Stimulated activated naive CD8-positive, alpha-beta T cell treated with anti-CD3 and anti-CD28 coated beads, Interleukin-15, amount 100 ng/mL, for 72 hours (primary cell): Measurements from ENCODE around the gene RPP38.

ENCODE experiments used
- ATAC-seq: fragments of 150-1000 bp; cut with Tn5 transposase; 2 replicates; pipeline ENCODE4 v1.10.0; 2021; ENCODE audit warnings: mild to moderate bottlenecking, moderate library complexity
- DNase-seq, 2 donors: peaks; one replicate each; pipeline ENCODE4 v3.0.0; 2021 to 2022
- H3K27ac Mint-ChIP-seq, 2 donors: one replicate each; pipeline ENCODE4 v1.8.0; 2022; ENCODE audit warnings: mild to moderate bottlenecking in 2 of 2, mixed read lengths in 2 of 2, moderate library complexity in 2 of 2
- H3K27me3 Mint-ChIP-seq: one replicate; pipeline ENCODE4 v1.8.0; 2022; ENCODE audit warnings: mixed read lengths
- H3K4me1 Mint-ChIP-seq: one replicate; pipeline ENCODE4 v1.8.0; 2022; ENCODE audit warnings: mild to moderate bottlenecking, mixed read lengths
- H3K4me3 Mint-ChIP-seq, 2 donors: one replicate each; pipeline ENCODE4 v1.8.0; 2022; ENCODE audit warnings: mild to moderate bottlenecking in 2 of 2, mixed read lengths in 2 of 2, moderate library complexity in 1 of 2
- H3K9me3 Mint-ChIP-seq, 2 donors: one replicate each; pipeline ENCODE4 v1.8.0; 2022; ENCODE audit warnings: mixed read lengths in 2 of 2

The RPP38 gene, protein sequence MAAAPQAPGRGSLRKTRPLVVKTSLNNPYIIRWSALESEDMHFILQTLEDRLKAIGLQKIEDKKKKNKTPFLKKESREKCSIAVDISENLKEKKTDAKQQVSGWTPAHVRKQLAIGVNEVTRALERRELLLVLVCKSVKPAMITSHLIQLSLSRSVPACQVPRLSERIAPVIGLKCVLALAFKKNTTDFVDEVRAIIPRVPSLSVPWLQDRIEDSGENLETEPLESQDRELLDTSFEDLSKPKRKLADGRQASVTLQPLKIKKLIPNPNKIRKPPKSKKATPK

GRCh38 chr10:15097011-15097812 lies at the start of gene RPP38:
Gene RPP38 (plus strand): TSS chr10:15097355. CDS start chr10:15103315, 5,960 bp downstream.
- peak; percentile 96 for ATAC-seq

DNA sequence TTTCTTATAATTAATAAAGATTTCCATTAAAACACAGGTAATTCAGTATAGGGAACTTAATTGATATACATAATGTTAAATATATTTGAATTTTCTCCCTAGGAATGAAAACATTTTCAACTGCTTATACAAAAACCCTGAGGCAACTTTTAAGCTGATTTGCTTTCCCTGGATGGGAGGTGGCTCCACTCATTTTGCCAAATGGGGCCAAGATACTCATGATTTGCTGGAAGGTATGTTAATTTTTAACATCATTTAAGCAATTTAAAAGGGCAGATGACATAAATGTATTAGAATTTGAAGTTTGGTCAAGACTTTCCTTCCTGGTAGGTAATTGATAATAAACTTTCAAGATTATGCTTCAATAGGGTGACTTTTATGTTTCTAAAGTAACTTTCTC lies 47.6 kb upstream of the RPP38 start:
- H3K27ac Mint-ChIP-seq, result no peak overlapping the region
- DNase-seq (no peak), ATAC-seq (no peak)
- H3K4me1 Mint-ChIP-seq, result peaks cover 13% of the 10 kb centered on the region
- no peak overlapping the region for H3K4me3 Mint-ChIP-seq
- H3K9me3 Mint-ChIP-seq, result no peaks in the 10 kb centered on the region
- no peaks in the 10 kb centered on the region for H3K27me3 Mint-ChIP-seq

More at GRCh38 chr10:15097011-15097812, at the start of gene RPP38:
- Mint-ChIP-seq H3K27me3 (no peaks in the 10 kb centered on the region), H3K4me3 (peak within 1 kb of the TSS; percentile 94 to 96), H3K4me1 (peaks cover 39% of the 10 kb centered on the region), H3K27ac (peak within 1 kb of the TSS; percentile 98), H3K9me3 (no peaks in the 10 kb centered on the region)
- peak; percentile 95 to 97 for DNase-seq

- DNase-seq, result no peak
- Mint-ChIP-seq H3K4me3 (no peak overlapping the region), H3K27ac (no peak overlapping the region), H3K4me1 (no peaks in the 10 kb centered on the region), H3K9me3 (no peaks in the 10 kb centered on the region), H3K27me3 (no peaks in the 10 kb centered on the region)
- no peak for ATAC-seq
Measured at GRCh38 chr10:15052121-15052520, 45.0 kb upstream of the RPP38 start.

- no peaks in the 10 kb centered on the region for H3K27me3 Mint-ChIP-seq
- H3K4me3 Mint-ChIP-seq, result no peak overlapping the region
- H3K27ac Mint-ChIP-seq, result no peak overlapping the region
- H3K4me1 Mint-ChIP-seq, result no peaks in the 10 kb centered on the region
- ATAC-seq, result no peak
- no peak for DNase-seq
- H3K9me3 Mint-ChIP-seq, result no peaks in the 10 kb centered on the region
Measured at GRCh38 chr10:15053061-15053460, 44.1 kb upstream of the RPP38 start.

DNA sequence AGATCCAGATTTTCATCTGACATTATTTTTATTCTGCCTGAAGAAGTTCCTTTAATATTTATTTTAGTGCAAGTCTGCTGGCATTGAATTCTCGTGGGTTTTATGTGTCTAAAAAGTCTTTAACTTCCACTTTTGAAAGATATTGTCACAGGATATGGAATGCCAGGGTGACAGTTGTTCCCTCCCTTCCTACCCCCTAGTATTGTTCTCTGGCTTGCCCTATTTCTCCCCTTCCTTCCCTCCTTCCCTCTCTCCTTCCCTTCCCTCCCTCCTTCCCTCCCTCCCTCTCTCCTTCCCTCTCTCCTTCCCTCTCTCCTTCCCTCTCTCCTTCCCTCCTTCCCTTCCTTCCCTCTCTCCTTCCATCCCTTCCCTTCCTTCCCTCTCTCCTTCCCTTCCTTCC lies 38.5 kb upstream of the RPP38 start:
- H3K27ac Mint-ChIP-seq, result no peak overlapping the region
- no peaks in the 10 kb centered on the region for H3K4me1 Mint-ChIP-seq
- H3K4me3 Mint-ChIP-seq, result no peak overlapping the region
- ATAC-seq, result no peak
- no peaks in the 10 kb centered on the region for H3K27me3 Mint-ChIP-seq
- peaks cover 10 to 14% of the 10 kb centered on the region in 2 donors for H3K9me3 Mint-ChIP-seq
- DNase-seq, result no peak

DNA sequence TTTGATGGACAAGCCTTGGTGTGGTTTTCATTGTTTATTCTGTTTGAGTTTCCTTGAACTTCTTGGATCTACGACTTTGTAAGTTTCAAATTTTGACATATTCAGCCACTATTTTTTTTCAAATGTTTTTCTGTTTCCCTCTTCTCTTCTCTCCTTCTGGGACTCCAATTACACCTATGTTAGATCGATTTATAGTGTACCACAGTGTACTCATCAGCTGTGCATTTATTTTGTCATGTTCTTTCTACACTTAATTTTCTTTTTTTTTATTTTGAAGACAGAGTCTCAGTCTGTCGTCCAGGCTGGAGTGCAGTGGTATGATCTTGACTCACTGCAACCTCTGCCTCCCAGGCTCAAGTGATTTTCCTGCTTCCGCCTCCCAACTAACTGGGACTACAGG lies 37.2 kb upstream of the RPP38 start:
- peaks cover 7% of the 10 kb centered on the region for H3K27me3 Mint-ChIP-seq
- DNase-seq (no peak), ATAC-seq (no peak)
- no peak overlapping the region for H3K27ac Mint-ChIP-seq
- no peaks in the 10 kb centered on the region for H3K4me1 Mint-ChIP-seq
- H3K4me3 Mint-ChIP-seq, result no peak overlapping the region
- H3K9me3 Mint-ChIP-seq, result peaks cover 10 to 15% of the 10 kb centered on the region in 2 donors

DNA sequence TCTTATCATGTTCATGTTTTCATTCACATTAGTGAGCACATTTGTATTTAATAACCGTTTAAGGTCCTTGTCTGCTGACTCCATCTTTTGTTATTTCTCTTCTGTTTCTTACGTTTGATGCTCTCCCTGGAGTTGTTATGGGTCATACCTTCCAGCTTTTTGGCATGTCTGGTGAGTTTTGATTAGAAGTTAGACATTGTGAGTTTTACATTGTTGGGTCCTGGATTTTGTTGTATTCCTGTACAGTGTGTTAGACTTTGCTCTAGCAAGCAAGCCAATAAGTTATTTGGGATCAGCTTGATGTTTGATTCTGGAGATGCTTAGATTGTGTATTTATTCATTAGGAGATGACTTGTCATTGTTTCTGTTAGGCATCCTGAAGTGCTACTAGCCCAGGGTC lies 36.5 kb upstream of the RPP38 start:
- H3K27me3 Mint-ChIP-seq, result peaks cover 7% of the 10 kb centered on the region
- ATAC-seq (no peak), DNase-seq (no peak)
- H3K4me1 Mint-ChIP-seq, result no peaks in the 10 kb centered on the region
- H3K27ac Mint-ChIP-seq, result no peak overlapping the region
- H3K4me3 Mint-ChIP-seq, result no peak overlapping the region
- peaks cover 10 to 21% of the 10 kb centered on the region in 2 donors for H3K9me3 Mint-ChIP-seq

- H3K9me3 Mint-ChIP-seq, result peaks cover 0 to 7% of the 10 kb centered on the region in 2 donors
- no peak for ATAC-seq
- H3K4me1 Mint-ChIP-seq, result no peaks in the 10 kb centered on the region
- no peak for DNase-seq
- H3K4me3 Mint-ChIP-seq, result no peak overlapping the region
- H3K27me3 Mint-ChIP-seq, result peaks cover 7% of the 10 kb centered on the region
- H3K27ac Mint-ChIP-seq, result no peak overlapping the region
Measured at GRCh38 chr10:15067154-15067553, 30.0 kb upstream of the RPP38 start.

- DNase-seq, result no peak
- Mint-ChIP-seq H3K27me3 (peaks cover 7% of the 10 kb centered on the region), H3K4me1 (no peaks in the 10 kb centered on the region), H3K9me3 (peaks cover 0 to 7% of the 10 kb centered on the region in 2 donors), H3K27ac (no peak overlapping the region), H3K4me3 (no peak overlapping the region)
- ATAC-seq, result no peak
Measured at GRCh38 chr10:15068802-15069201, 28.4 kb upstream of the RPP38 start.

DNA sequence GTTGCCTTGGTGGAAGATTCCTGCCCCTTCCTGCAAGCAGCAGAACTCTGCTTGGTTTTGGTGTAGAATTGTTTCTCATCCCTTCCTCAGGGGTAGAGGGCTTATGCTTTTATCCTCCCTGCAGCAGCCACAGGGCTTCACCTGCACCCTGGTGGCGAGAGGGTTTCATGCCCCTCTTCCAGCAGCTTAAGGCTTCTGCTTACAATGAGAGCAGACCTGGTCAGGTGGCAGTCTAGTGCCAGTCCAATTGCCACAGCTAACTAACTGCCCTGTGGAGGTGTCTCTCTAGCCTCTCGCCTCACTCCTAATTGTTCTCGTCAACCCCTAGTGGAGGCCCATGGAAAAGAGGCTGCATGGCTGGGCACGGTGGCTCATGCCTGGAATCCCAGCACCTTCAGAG lies 27.9 kb upstream of the RPP38 start:
- DNase-seq (no peak), ATAC-seq (no peak)
- H3K4me3 Mint-ChIP-seq, result no peak overlapping the region
- H3K27me3 Mint-ChIP-seq, result peaks cover 4% of the 10 kb centered on the region
- H3K4me1 Mint-ChIP-seq, result no peaks in the 10 kb centered on the region
- no peak overlapping the region for H3K27ac Mint-ChIP-seq
- peaks cover 0 to 7% of the 10 kb centered on the region in 2 donors for H3K9me3 Mint-ChIP-seq

GRCh38 chr10:15072358-15072757 lies 24.8 kb upstream of the RPP38 start:
- DNase-seq, result no peak
- no peaks in the 10 kb centered on the region for H3K9me3 Mint-ChIP-seq
- H3K27me3 Mint-ChIP-seq, result no peaks in the 10 kb centered on the region
- no peaks in the 10 kb centered on the region for H3K4me1 Mint-ChIP-seq
- no peak overlapping the region for H3K27ac Mint-ChIP-seq
- no peak for ATAC-seq
- no peak overlapping the region for H3K4me3 Mint-ChIP-seq

DNA sequence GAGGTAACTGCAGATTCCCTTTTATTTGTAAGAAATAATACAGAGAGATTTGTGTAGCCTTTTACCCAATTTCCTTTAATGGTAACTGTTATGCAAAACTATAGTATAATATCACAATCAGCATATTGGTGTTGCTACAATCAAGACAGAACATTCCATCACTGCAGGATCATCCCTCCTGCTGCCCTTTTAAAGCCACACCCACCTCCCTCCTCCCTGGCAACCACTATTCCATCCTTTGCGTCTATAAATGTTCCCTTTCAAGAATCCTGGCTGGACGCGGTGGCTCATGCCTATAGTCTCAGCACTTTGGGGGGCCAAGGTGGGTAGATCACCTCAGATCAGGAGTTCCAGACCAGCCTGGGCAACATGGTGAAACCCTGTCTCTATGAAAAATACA lies 21.7 kb upstream of the RPP38 start:
- no peaks in the 10 kb centered on the region for H3K4me1 Mint-ChIP-seq

DNA sequence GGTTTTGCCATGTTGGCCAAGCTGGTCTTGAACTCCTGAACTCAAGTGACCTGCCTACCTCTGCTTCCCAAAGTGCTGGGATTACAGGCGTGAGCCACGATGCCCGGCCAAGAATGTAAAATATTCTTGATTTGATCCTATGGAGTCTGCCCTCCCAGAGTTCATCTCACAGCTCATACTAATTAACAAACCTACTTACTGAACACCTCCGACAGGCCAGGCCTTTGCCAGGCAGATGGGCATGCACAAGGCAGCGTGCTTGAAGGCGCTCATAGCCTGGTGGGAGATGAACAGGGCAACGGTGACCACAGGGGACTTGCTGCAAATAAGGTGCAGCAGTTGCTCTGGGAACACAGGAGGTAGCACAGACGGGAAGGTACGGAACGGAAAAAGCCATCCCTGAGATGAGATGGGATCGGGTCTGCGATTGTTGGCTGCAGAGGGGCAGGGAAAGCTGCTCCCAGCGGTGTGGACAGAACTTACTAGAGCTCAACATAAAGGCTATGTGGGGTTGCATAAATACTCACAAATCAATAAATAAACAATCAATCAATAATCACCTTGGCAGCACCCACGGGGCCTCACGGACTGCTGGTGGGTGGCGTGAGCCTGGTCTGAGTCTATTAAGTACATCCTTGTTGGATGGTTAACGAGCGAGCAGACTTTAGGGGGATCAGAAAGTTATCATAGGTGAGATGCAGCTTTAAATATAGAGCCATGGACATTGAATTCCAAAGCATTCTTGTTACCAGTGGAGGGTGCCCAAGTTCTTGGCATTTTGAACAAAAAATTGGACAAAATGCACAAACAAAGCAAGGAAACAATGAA lies 13.3 kb upstream of the RPP38 start:
- Mint-ChIP-seq H3K4me1 (no peaks in the 10 kb centered on the region), H3K27me3 (no peaks in the 10 kb centered on the region), H3K4me3 (peak overlapping the region in 1 of 2 donors; percentile 11), H3K9me3 (no peaks in the 10 kb centered on the region), H3K27ac (no peak overlapping the region)
- ATAC-seq (no peak), DNase-seq (no peak)

More for the DNA sequence above, 21.7 kb upstream of the RPP38 start:
- Mint-ChIP-seq H3K9me3 (no peaks in the 10 kb centered on the region), H3K27ac (no peak overlapping the region), H3K4me3 (no peak overlapping the region), H3K27me3 (no peaks in the 10 kb centered on the region)
- ATAC-seq, result no peak
- DNase-seq, result no peak

DNA sequence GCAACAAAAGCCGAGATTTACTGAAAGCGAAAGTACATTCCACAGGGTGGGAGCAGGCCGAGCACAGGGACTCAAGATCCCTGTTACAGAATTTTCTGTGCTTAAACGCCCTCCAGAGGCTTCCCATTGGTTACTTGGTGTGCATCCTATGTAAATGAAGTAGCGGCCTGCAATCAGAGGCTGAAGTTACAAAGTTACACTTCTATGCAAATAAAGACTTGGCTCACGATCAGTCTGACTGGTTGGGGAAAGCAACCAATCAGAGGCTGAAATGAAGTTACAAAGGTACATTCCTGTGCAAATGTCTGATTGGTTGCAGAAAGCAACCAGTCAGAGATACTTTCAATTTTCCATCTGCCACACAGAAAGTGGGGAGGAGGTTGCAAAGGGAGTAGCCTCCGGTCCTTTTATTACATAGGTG lies 12.6 kb upstream of the RPP38 start:
- no peak for DNase-seq
- ATAC-seq, result no peak

GRCh38 chr10:15088428-15089261 lies 8.5 kb upstream of the RPP38 start, which contains the start of gene ACBD7:
Gene ACBD7 (minus strand): TSS chr10:15088776. CDS start chr10:15088728, 48 bp downstream.
- Mint-ChIP-seq H3K27ac (peak within 1 kb of the TSS in 1 of 2 donors; percentile 52), H3K27me3 (no peaks in the 10 kb centered on the region), H3K4me3 (peak within 1 kb of the TSS; percentile 80 to 82)

More for the DNA sequence above, 12.6 kb upstream of the RPP38 start:
- Mint-ChIP-seq H3K27me3 (no peaks in the 10 kb centered on the region), H3K4me3 (peak overlapping the region in 1 of 2 donors; percentile 11), H3K9me3 (no peaks in the 10 kb centered on the region), H3K27ac (no peak overlapping the region), H3K4me1 (no peaks in the 10 kb centered on the region)

More at GRCh38 chr10:15088428-15089261, 8.5 kb upstream of the RPP38 start, which contains the start of gene ACBD7:
- DNase-seq, result peak; percentile 86 to 89
- ATAC-seq, result peak; percentile 99
- H3K4me1 Mint-ChIP-seq, result no peaks in the 10 kb centered on the region
- H3K9me3 Mint-ChIP-seq, result no peaks in the 10 kb centered on the region
